ENCODE results near the gene UNC5A. TPM values are rescaled to one million over a fixed set of nuclear protein-coding genes. Genes with fewer than 3 reads are reported as not detected.
A peak's percentile ranks its signal among the peaks of the same experiment; 100 is the strongest.

The UNC5A gene
- total RNA-seq, 1 donor from 2014 or later, result 1.7 TPM

DNA sequence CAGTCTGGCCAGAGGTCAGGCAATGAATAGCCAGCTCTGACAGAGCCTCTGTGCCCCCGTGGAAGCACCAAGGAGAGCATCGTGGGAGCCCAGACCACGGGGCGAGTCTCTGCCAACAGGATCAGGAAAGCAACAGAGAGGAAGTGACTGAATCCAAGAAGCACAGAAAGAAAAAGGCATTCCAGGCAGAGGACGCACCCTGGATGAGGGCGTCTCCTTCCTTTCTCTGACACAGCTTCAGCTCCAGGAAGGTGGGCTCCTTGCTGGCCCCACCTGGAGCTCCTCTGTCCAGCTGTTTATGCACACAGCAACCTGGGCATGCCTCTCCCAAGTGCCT, 72.2 kb downstream of the UNC5A start:
- no peak for TF ChIP-seq CTCF (conservative IDR thresholded peaks at IDR 0.05)
- Mint-ChIP-seq H3K9me3 (no peaks in the 10 kb centered on the region), H3K4me3 (no peak overlapping the region), H3K27ac (no peak overlapping the region), H3K36me3 (no peaks in the 10 kb centered on the region), H3K27me3 (no peaks in the 10 kb centered on the region), H3K4me1 (ENCODE audit: unreplicated experiment) (peaks cover 18% of the 10 kb centered on the region)
- no peak for DNase-seq (ENCODE audit: extremely low spot score, unreplicated experiment)

DNA sequence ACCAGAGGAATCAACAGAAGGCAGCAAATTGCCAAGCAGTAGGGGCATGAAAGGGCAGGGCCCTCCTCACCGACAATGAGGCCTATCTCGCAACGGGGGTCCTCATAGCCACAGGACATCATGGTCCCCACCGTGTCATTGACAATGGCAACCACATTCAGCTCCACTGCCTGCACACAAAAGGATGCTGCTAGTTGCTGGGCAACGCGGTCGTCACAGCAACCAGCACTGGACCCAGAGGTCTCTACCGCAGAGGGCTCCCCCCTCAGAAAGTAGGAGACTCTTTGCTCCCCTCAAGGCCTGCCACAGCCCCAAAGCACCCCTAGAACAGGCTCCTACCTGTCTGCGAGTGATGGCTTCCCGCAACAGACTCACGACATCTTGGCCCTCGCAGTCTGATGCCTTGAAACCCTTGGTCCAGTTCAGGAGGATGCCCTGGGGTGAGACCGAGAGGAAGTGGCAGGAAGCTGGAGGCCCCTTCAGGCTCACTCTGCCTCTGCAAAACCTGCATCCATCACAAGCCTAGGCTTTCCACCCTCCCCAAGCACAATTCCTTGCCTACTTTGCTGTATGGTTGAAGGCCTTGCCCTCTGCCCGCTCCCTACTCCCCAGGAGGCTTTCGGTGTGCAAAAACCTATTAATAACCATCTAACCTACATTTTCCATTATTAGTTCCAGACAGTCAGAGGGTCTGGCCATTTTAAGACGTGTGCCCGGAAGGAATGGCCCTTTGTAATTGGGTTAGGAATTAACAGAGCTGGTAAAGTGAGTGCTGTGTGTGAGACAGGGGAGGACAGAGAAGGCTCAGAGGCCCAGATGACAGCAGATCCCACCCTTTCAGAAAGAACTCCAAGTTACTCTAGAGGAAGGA, 73.6 kb downstream of the UNC5A start:
- H3K27ac Mint-ChIP-seq, result no peak overlapping the region
- no peak for TF ChIP-seq CTCF (conservative IDR thresholded peaks at IDR 0.05)
- H3K4me3 Mint-ChIP-seq, result peak overlapping the region; percentile 2
- H3K36me3 Mint-ChIP-seq, result no peaks in the 10 kb centered on the region
- H3K27me3 Mint-ChIP-seq, result no peaks in the 10 kb centered on the region
- peaks cover 18% of the 10 kb centered on the region for H3K4me1 Mint-ChIP-seq (ENCODE audit: unreplicated experiment)
- DNase-seq (ENCODE audit: extremely low spot score, unreplicated experiment), result no peak
- H3K9me3 Mint-ChIP-seq, result no peaks in the 10 kb centered on the region

- Mint-ChIP-seq H3K4me1 (ENCODE audit: unreplicated experiment) (peaks cover 18% of the 10 kb centered on the region), H3K27ac (no peak overlapping the region), H3K9me3 (no peaks in the 10 kb centered on the region), H3K36me3 (no peaks in the 10 kb centered on the region), H3K4me3 (no peak overlapping the region), H3K27me3 (no peaks in the 10 kb centered on the region)
- DNase-seq (ENCODE audit: extremely low spot score, unreplicated experiment), result no peak
- no peak for TF ChIP-seq CTCF (conservative IDR thresholded peaks at IDR 0.05)
These were observed 74.2 kb downstream of the UNC5A start for GRCh38 chr5:176884571-176884890.

- Mint-ChIP-seq H3K4me1 (ENCODE audit: unreplicated experiment) (peaks cover 18% of the 10 kb centered on the region), H3K36me3 (no peaks in the 10 kb centered on the region), H3K27ac (no peak overlapping the region), H3K4me3 (no peak overlapping the region), H3K9me3 (no peaks in the 10 kb centered on the region), H3K27me3 (peaks cover 4% of the 10 kb centered on the region)
- no peak for DNase-seq (ENCODE audit: extremely low spot score, unreplicated experiment)
- TF ChIP-seq CTCF (conservative IDR thresholded peaks at IDR 0.05), result no peak
These were observed 76.2 kb downstream of the UNC5A start for GRCh38 chr5:176886336-176887251.

- no peaks in the 10 kb centered on the region for H3K36me3 Mint-ChIP-seq
- H3K4me1 Mint-ChIP-seq (ENCODE audit: unreplicated experiment), result peaks cover 14% of the 10 kb centered on the region
- DNase-seq (ENCODE audit: extremely low spot score, unreplicated experiment), result peak; percentile 67
- peaks cover 11% of the 10 kb centered on the region for H3K27me3 Mint-ChIP-seq
- H3K9me3 Mint-ChIP-seq, result no peaks in the 10 kb centered on the region
- no peak for TF ChIP-seq CTCF (conservative IDR thresholded peaks at IDR 0.05)
- no peak overlapping the region for H3K4me3 Mint-ChIP-seq
- no peak overlapping the region for H3K27ac Mint-ChIP-seq
These were observed 77.0 kb downstream of the UNC5A start for GRCh38 chr5:176887252-176887849.
